Stimulated activated CD4-positive, alpha-beta T cell treated with anti-CD3 and anti-CD28 coated beads, Interleukin-4, amount 100 ng/mL, for 24 hours (primary cell): ENCODE measurements around the gene EFTUD2.

Source experiments
- DNase-seq: peaks from one replicate; pipeline ENCODE4 v3.0.0-alpha.2; 2020

EFTUD2 gene

GRCh38 chr17:44887016-44887415 is 12.2 kb downstream of the EFTUD2 start:
- no peak for DNase-seq

GRCh38 chr17:44884941-44885340 is 14.3 kb downstream of the EFTUD2 start:
- DNase-seq, result no peak

- DNase-seq, result no peak
Observed at GRCh38 chr17:44881145-44881544, 18.1 kb downstream of the EFTUD2 start.

- DNase-seq, result no peak
Observed at GRCh38 chr17:44880062-44880461, 19.2 kb downstream of the EFTUD2 start.

GRCh38 chr17:44879376-44879775 is 19.9 kb downstream of the EFTUD2 start:
- no peak for DNase-seq

- DNase-seq, result peak; percentile 18
Observed at GRCh38 chr17:44878627-44879221, 20.5 kb downstream of the EFTUD2 start.

GRCh38 chr17:44877121-44877520 is 22.1 kb downstream of the EFTUD2 start:
- no peak for DNase-seq

GRCh38 chr17:44875761-44876160 is 23.5 kb downstream of the EFTUD2 start:
- no peak for DNase-seq

GRCh38 chr17:44872131-44872768 is 27.0 kb downstream of the EFTUD2 start:
- no peak for DNase-seq

GRCh38 chr17:44871556-44871955 is 27.7 kb downstream of the EFTUD2 start:
- DNase-seq, result no peak

- DNase-seq, result no peak
Observed at GRCh38 chr17:44867841-44868240, 31.4 kb downstream of the EFTUD2 start.

- no peak for DNase-seq
Observed at GRCh38 chr17:44865931-44866330, 33.3 kb downstream of the EFTUD2 start.

- peak; percentile 78 for DNase-seq
Observed at GRCh38 chr17:44865231-44865660, 34.0 kb downstream of the EFTUD2 start.

GRCh38 chr17:44864831-44865230 is 34.4 kb downstream of the EFTUD2 start:
- DNase-seq, result no peak

GRCh38 chr17:44863061-44863918 is 36.0 kb downstream of the EFTUD2 start:
- DNase-seq, result no peak

- DNase-seq, result no peak
Observed at GRCh38 chr17:44862278-44862914, 36.8 kb downstream of the EFTUD2 start.

GRCh38 chr17:44859701-44860100 is 39.5 kb downstream of the EFTUD2 start:
- no peak for DNase-seq

GRCh38 chr17:44854192-44854591 is 45.1 kb downstream of the EFTUD2 start:
- no peak for DNase-seq

GRCh38 chr17:44850612-44851011 is 48.6 kb downstream of the EFTUD2 start:
- DNase-seq, result no peak

- DNase-seq, result no peak
Observed at GRCh38 chr17:44850025-44850424, 49.2 kb downstream of the EFTUD2 start.

GRCh38 chr17:44848961-44849489 is 50.2 kb downstream of the EFTUD2 start:
- no peak for DNase-seq

- no peak for DNase-seq
Observed at GRCh38 chr17:44848257-44848795, 50.9 kb downstream of the EFTUD2 start.

GRCh38 chr17:44847586-44847985 is 51.7 kb downstream of the EFTUD2 start, which contains the start of gene HIGD1B:
HIGD1B (plus strand) TSS chr17:44847883; CDS start chr17:44848153, 270 bp downstream.
- DNase-seq, result no peak
